HS-27A (cell line): ENCODE results near the gene KCNV2.

ENCODE experiments used
- DNase-seq: peaks from one replicate; pipeline ENCODE4 v3.0.0-alpha.2; 2012; ENCODE audit warnings: low read depth, missing footprints

Gene KCNV2

GRCh38 chr9:2758898-2759510 is 41.7 kb downstream of the KCNV2 start:
- DNase-seq, result no peak

- DNase-seq, result no peak
Observed at GRCh38 chr9:2761424-2761823, 44.1 kb downstream of the KCNV2 start.

GRCh38 chr9:2764353-2764752 is 47.0 kb downstream of the KCNV2 start:
- no peak for DNase-seq

GRCh38 chr9:2765250-2765880 is 48.1 kb downstream of the KCNV2 start:
- DNase-seq, result no peak

GRCh38 chr9:2767800-2768677 is 50.7 kb downstream of the KCNV2 start:
- DNase-seq, result no peak

GRCh38 chr9:2771087-2771486 is 53.8 kb downstream of the KCNV2 start:
- DNase-seq, result no peak

- DNase-seq, result no peak
Observed at GRCh38 chr9:2771661-2772060, 54.4 kb downstream of the KCNV2 start.

GRCh38 chr9:2777454-2777853 is 60.1 kb downstream of the KCNV2 start:
- no peak for DNase-seq

- DNase-seq, result no peak
Observed at GRCh38 chr9:2778816-2779215, 61.5 kb downstream of the KCNV2 start.
